Skeletal muscle tissue (tissue), 4 donors: ENCODE results near the gene PRR13. TPM values are rescaled to one million over a fixed set of nuclear protein-coding genes. Genes with fewer than 3 reads are reported as not detected.
A peak's percentile ranks its signal among the peaks of the same experiment; 100 is the strongest.

ENCODE experiments used
- H3K27ac ChIP-seq: one replicate; pipeline ENCODE4 v1.7.0; 2013; ENCODE audit warnings: mild to moderate bottlenecking, low read depth, low read length, inconsistent platforms
- H3K27me3 ChIP-seq, 3 donors: one replicate each; pipeline ENCODE4 v1.7.0; 2013; ENCODE audit warnings: low read length in 3 of 3; ENCODE audit not compliant: control insufficient read depth in 3 of 3, insufficient read depth in 3 of 3
- H3K36me3 ChIP-seq, 3 donors: one replicate each; pipeline ENCODE4 v1.7.0; 2013; ENCODE audit warnings: low read length in 3 of 3; ENCODE audit not compliant: control insufficient read depth in 3 of 3, insufficient read depth in 3 of 3
- H3K4me1 ChIP-seq, 3 donors: one replicate each; pipeline ENCODE4 v1.7.0; 2013; ENCODE audit warnings: low read length in 3 of 3, mild to moderate bottlenecking in 3 of 3; ENCODE audit not compliant: control insufficient read depth in 3 of 3, insufficient read depth in 3 of 3
- H3K4me3 ChIP-seq, 3 donors: one replicate each; pipeline ENCODE4 v1.7.0; 2013; ENCODE audit warnings: low read length in 3 of 3
- H3K9ac ChIP-seq, 3 donors: one replicate each; pipeline ENCODE4 v1.7.0; 2013; ENCODE audit warnings: low read length in 3 of 3, mild to moderate bottlenecking in 3 of 3, moderate library complexity in 2 of 3, low read depth in 1 of 3
- H3K9me3 ChIP-seq, 3 donors: one replicate each; pipeline ENCODE4 v1.7.0; 2013; ENCODE audit warnings: low read length in 3 of 3; ENCODE audit not compliant: control insufficient read depth in 3 of 3
- total RNA-seq: library from RNA; depleted of rRNA; stranded (reverse); fragments of >200 nt; gene quantifications from one replicate; pipeline ENCODE4 v1.2.3, GENCODE V29; 2014
- donor health status: Osteomylitis.

PRR13 gene
- total RNA-seq, 1 donor from 2014 or later = 15.7 TPM

DNA sequence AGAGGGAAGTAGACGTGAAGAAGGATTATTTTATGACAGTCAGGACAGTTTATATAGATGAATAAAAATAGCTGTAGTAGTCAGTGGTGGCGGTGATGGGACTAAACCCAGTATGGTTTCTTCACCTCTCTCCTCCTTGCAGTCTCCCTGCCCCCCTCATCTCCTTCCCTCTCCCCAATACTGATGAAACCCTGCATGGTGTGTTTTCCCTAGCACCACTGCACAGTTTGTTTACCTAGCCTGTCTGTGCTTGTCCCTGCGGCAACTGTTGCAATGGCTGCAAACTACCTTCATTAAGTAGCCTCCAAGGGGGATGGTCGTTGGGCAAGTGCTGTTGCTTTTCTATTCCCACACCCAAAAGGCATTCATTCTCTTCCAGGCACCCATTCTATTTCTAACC is 25.1 kb downstream of the PRR13 start:
- peaks cover 78 to 91% (median 91%) of the 10 kb centered on the region in 3 donors for H3K36me3 ChIP-seq
- no peaks in the 10 kb centered on the region for H3K9me3 ChIP-seq
- peak overlapping the region; percentile 61 for H3K27ac ChIP-seq
- no peaks in the 10 kb centered on the region for H3K27me3 ChIP-seq
- peaks cover 73 to 80% (median 74%) of the 10 kb centered on the region in 3 donors for H3K4me1 ChIP-seq
- no peak overlapping the region for H3K9ac ChIP-seq
- H3K4me3 ChIP-seq = no peak overlapping the region

DNA sequence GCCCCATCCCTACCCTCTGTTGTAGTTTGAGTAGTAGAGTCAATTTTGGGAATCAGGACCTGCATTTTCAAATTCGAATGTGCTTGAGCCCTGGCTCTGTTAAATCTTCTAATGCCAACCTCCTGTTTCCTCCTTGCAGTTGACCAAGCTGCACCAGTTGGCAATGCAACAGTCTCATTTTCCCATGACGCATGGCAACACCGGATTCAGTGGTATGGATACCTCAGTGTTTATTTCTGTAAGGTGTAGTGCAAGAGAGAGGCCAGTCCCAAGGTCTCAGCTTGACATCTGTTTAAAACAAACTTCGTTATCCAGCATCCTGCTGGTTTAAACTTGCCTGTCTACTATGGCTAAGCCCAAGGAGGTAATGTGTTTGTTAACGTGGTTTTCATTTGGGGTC is 25.5 kb downstream of the PRR13 start:
- H3K36me3 ChIP-seq = peaks cover 77 to 91% (median 91%) of the 10 kb centered on the region in 3 donors
- H3K9me3 ChIP-seq = no peaks in the 10 kb centered on the region
- no peak overlapping the region for H3K9ac ChIP-seq
- H3K4me1 ChIP-seq = peaks cover 70 to 79% (median 71%) of the 10 kb centered on the region in 3 donors
- no peaks in the 10 kb centered on the region for H3K27me3 ChIP-seq
- H3K27ac ChIP-seq = peak overlapping the region; percentile 61
- H3K4me3 ChIP-seq = no peak overlapping the region

DNA sequence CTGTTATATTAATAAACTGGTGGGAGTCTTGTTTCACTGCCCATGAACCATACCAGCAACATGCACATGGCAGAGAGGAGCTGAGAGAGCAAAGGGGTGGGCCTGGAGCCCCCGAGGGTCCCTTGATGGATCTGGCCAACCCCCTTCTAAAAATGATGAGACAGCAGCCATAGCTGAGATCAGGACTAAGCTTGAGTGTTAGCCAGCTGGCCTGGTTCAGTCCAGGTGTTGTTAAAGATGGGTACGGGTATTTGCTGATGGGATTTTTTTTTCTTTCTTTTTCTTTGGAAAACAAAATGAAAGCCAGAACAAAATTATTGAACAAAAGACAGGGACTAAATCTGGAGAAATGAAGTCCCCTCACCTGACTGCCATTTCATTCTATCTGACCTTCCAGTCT is 26.3 kb downstream of the PRR13 start:
- no peak overlapping the region for H3K4me3 ChIP-seq
- H3K27ac ChIP-seq = peak overlapping the region; percentile 61
- H3K27me3 ChIP-seq = no peaks in the 10 kb centered on the region
- H3K4me1 ChIP-seq = peaks cover 67 to 79% (median 69%) of the 10 kb centered on the region in 3 donors
- no peaks in the 10 kb centered on the region for H3K9me3 ChIP-seq
- no peak overlapping the region for H3K9ac ChIP-seq
- H3K36me3 ChIP-seq = peaks cover 74 to 91% (median 88%) of the 10 kb centered on the region in 3 donors

DNA sequence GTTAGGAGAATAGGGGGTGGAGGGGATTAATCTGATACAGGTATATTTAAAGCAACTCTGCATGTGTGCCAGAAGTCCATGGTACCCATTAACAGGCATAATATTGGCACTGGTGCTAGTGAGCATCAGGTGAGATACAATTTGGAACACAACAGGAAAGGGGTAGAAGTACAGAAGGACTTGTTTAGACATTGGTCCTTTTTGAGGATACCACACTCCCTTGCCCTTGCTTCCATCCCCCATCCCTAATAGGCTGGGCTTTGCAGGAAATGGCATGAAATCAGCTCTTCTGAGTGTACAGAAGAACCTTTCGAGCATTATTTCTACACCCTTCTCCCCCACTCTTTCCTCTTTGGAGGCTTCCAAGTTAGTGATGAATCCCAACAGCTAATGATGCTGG is 26.7 kb downstream of the PRR13 start:
- peaks cover 63 to 78% (median 68%) of the 10 kb centered on the region in 3 donors for H3K4me1 ChIP-seq
- H3K36me3 ChIP-seq = peaks cover 70 to 88% (median 84%) of the 10 kb centered on the region in 3 donors

DNA sequence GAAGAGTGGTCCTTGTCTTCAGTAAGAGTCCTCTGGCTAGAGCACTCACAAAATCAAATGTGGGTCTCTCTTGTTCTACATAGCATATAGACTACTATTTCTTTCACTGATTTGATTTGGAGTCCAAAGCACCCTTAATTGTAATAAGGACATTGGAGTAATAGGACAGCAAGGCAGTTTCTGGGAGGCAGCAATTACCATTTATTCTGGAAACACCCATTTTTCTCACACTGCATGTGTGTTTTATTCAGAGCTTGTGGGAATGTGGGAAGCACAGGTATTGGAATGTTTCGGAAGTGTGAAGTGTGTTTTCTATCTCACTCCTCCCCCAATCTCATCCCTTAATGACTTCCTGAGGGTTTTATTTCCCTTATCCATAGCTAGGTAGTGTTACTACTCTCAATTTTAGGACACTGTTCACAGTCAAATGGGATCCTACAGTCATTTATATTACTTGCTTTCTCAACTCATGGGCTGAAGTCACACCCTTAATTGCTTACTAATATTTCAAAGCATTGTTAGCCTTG is 30.6 kb downstream of the PRR13 start:
- Histone ChIP-seq H3K4me1 (peaks cover 57 to 70% (median 59%) of the 10 kb centered on the region in 3 donors), H3K27ac (no peak overlapping the region), H3K9ac (no peak overlapping the region), H3K4me3 (no peak overlapping the region), H3K9me3 (no peaks in the 10 kb centered on the region), H3K27me3 (no peaks in the 10 kb centered on the region), H3K36me3 (peaks cover 60 to 89% (median 79%) of the 10 kb centered on the region in 3 donors)

More for the DNA sequence above, 26.7 kb downstream of the PRR13 start:
- H3K4me3 ChIP-seq = no peak overlapping the region
- no peak overlapping the region for H3K9ac ChIP-seq
- H3K27ac ChIP-seq = peak overlapping the region; percentile 61
- no peaks in the 10 kb centered on the region for H3K27me3 ChIP-seq
- H3K9me3 ChIP-seq = no peaks in the 10 kb centered on the region

DNA sequence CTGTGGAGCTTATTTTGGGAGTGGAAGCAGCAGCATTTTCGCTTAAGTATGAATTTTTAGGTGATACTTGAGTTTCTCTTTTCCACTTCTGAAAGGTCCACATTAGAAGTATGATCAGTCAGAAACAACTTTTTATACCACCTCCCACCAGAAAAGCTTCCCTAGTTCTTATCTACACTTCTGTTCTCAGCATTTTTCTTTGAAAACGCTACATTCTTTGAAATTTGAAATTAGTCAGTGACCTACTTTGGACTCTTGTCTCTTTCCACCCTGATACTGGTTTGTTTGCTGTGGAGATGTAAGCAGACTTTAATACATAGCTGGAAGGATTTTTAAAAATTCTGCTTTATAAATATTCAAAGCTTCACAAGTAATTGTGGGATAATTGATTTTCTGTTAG is 32.5 kb downstream of the PRR13 start:
- H3K27me3 ChIP-seq = no peaks in the 10 kb centered on the region
- H3K4me3 ChIP-seq = no peak overlapping the region
- H3K27ac ChIP-seq = peak overlapping the region; percentile 8
- peaks cover 50 to 67% (median 56%) of the 10 kb centered on the region in 3 donors for H3K4me1 ChIP-seq
- H3K36me3 ChIP-seq = peaks cover 53 to 82% (median 74%) of the 10 kb centered on the region in 3 donors
- no peak overlapping the region for H3K9ac ChIP-seq
- no peaks in the 10 kb centered on the region for H3K9me3 ChIP-seq

DNA sequence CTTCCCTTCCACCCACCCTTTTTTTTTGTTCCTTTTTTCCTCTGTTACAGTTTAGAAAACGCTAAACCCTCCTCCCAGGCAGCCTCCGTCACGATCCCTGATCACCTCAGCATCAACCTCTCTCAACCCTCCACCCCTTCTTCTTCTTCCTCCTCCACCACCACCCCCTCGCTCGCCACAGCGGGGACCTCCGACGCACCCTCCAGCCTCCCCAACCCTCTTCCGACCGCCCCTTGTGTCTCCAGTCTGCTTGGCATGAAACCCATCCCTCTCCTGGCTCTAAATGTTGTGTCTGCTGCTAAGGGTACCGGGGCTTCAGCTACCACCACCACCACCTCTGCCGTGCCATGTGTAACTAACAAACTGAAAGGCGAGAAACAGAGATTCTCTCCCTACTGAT is 33.3 kb downstream of the PRR13 start:
- Histone ChIP-seq H3K9ac (peak overlapping the region in 1 of 3 donors; percentile 33), H3K36me3 (peaks cover 50 to 82% (median 75%) of the 10 kb centered on the region in 3 donors), H3K4me3 (no peak overlapping the region), H3K9me3 (no peaks in the 10 kb centered on the region), H3K27ac (peak overlapping the region; percentile 8), H3K4me1 (peaks cover 47 to 67% (median 58%) of the 10 kb centered on the region in 3 donors), H3K27me3 (no peaks in the 10 kb centered on the region)

DNA sequence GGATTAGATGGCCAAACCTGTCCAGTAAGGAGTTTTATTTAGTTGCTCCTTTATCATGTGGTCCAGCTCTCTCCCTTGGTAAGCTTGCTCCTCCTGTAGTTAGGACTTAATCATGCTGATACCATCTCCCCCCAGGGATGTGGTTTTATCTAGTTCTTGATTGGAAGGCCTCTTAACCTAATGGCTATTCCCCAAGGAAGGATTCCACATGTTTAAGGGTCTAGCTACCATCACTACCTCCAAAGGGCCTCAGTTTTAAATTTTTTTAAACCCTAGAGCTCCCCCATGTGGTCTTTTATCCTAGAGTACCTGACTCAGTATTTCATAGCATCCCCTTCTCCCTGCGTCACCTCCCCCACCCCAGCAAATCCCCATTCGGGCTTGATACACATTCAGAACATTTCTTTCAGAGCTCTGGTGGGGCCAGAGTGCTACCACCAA is 35.3 kb downstream of the PRR13 start:
- no peak overlapping the region for H3K9ac ChIP-seq
- no peak overlapping the region for H3K4me3 ChIP-seq
- H3K27ac ChIP-seq = no peak overlapping the region
- H3K9me3 ChIP-seq = no peaks in the 10 kb centered on the region
- no peaks in the 10 kb centered on the region for H3K27me3 ChIP-seq
- peaks cover 41 to 62% (median 53%) of the 10 kb centered on the region in 3 donors for H3K4me1 ChIP-seq
- peaks cover 50 to 79% (median 72%) of the 10 kb centered on the region in 3 donors for H3K36me3 ChIP-seq

DNA sequence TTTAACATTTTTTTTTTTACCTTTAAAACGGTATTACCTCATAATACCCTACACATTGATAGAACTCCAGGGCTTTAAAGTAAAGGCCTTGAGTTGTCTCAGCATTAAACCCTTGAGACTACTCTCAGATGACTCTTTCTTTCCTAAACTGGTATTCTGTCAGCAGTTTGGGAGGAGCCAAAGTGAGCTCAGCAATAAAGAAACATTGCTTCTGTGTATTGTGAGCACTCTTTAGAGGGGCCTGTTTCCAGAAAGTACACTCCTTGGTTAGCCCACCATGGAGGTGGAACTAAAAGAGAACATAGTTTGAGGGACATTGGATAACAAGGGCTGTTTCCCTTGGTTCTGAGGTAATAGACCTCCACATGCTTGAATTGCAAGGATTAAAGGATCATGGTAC is 37.3 kb downstream of the PRR13 start:
- Histone ChIP-seq H3K36me3 (peaks cover 53 to 81% (median 79%) of the 10 kb centered on the region in 3 donors), H3K9ac (no peak overlapping the region), H3K27me3 (no peaks in the 10 kb centered on the region), H3K4me3 (no peak overlapping the region), H3K27ac (peak overlapping the region; percentile 26), H3K9me3 (no peaks in the 10 kb centered on the region), H3K4me1 (peaks cover 38 to 50% (median 41%) of the 10 kb centered on the region in 3 donors)

DNA sequence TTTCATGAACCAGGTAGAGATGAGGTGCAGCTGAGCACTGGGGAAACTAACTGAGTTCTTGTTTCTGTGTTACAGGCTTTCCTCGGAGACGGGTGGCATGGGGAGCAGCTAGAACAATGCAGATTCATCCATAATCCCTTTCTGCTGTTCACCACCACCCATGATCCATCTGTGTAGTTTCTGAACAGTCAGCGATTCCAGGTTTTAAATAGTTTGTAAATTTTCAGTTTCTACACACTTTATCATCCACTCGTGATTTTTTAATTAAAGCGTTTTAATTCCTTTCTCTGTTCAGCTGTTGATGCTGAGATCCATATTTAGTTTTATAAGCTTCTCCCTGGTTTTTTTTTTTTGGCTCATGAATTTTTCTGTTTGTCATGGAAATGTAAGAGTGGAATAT is 37.8 kb downstream of the PRR13 start:
- H3K27ac ChIP-seq = peak overlapping the region; percentile 26
- H3K9ac ChIP-seq = no peak overlapping the region
- no peak overlapping the region for H3K4me3 ChIP-seq
- no peaks in the 10 kb centered on the region for H3K27me3 ChIP-seq
- H3K9me3 ChIP-seq = no peaks in the 10 kb centered on the region
- H3K36me3 ChIP-seq = peaks cover 53 to 79% (median 75%) of the 10 kb centered on the region in 3 donors
- H3K4me1 ChIP-seq = peaks cover 36 to 47% (median 41%) of the 10 kb centered on the region in 3 donors
